ENCODE results near the gene ZGRF1. TPM values are rescaled to one million over a fixed set of nuclear protein-coding genes. Genes with fewer than 3 reads are reported as not detected.
"Not testable (repeated sequence)": the region's sequence is repeated elsewhere in the genome, so short reads cannot be mapped to it uniquely, and the experiment has no call there.

The ZGRF1 gene
- total RNA-seq, 2 donors from 2014 or later = 1.8 to 2.8 TPM

DNA sequence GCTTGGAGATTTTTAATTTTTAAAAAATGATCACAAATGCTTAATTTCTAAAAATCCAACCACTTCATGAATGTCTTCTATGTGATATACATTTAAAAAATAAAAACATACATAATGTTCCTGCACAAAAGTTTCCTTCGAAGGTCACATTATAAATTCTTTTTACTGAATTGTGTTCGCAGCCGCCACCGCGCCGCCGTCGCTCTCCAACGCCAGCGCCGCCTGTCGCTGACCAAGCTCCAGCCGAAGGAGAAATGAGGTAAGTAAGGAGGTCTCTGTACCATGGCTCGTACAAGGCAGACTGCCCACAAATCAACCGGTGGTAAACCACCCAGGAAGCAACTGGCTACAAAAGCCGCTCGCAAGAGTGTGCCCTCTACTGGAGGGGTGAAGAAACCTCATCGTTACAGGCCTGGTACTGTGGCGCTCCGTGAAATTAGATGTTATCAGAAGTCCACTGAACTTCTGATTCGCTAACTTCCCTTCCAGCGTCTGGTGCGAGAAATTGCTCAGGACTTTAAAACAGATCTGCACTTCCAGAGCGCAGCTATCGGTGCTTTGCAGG lies 71.9 kb downstream of the ZGRF1 start:
- intact Hi-C loops (cut with DNase I) = no loop called here
- no peak for ATAC-seq
- no peak for DNase-seq

DNA sequence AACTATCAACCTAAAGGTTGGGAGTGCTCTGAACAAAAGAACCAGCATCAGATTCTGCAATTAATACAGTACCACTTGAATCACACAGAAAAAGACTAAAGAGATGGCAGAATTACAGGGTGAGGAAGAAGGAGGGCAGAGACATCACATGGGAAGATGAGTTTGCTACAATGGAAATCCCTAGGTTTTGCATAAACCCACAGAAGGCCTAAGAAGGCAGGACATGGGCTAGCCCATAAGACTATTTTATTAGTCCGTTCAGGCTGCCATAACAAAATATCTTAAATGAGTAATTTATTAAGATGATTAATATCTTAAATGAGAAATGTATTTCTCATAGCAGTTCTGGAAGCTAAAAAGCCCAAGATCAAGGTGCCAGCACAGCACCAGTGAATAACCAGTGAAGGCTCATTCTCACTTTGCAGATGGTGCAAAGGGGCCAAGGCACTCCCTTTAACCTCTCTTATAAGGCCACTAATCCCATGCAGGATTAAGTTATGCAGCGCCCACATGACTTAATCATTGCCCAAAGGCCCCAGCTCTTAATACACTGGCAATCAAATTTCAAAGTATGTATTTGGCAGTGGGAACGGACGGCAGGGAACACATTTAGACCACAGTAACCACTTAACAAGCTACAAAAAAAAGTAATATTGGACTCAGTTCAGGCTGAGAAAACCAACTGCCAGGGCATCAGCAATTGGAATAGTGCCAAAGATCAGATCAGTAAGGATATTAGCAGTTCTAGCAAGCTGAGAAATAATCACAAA lies 73.1 kb downstream of the ZGRF1 start:
- no peak for DNase-seq
- ATAC-seq = no peak
- intact Hi-C loops (cut with DNase I) = no loop called here

DNA sequence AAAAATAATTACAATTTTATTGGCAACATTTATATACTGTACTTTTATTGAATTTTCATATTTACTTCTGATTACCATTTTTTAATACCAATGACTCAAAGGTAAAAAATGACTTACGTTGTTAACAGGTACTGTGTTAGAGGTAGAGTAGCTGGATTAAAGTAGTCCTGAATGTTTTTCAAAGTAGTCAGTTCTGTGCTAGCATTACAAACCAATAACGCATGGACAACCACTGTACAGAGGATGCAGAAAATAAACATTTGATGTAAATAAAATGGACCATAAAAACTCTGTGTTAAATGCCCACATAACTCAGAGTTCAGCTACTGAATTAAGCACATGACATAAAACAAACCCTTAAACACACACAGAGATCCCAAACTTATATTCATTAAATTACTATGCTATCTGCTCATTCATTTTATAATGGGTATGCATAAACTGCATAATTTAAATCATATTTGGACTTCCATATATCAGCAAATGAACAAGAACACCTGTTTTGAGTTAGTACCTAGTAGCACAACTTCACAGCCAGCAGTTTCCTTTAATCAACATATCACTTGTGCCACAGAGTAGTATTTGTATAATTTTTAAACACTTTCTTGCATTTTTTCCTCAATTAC lies 74.3 kb downstream of the ZGRF1 start:
- ATAC-seq (no peak), DNase-seq (no peak)
- intact Hi-C loops (cut with DNase I) = no loop called here

DNA sequence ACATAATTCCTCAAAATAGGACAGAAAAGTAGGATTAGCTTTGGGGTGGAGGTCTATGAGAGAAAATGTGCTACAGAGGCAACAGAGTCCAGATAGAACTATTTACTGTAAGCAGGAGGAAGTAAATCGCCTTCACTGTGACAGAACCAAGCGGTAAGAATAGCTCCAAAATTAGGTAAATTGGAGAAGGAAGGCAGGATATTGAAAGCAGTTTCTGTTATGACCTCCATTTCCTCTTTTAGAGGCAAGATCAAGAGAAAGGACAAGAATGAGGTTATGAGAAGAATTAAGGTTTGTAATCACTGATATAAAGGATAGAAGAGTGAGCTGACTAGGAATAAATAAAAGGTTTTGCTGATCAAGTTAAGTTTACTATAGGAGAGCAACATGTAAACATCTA lies 76.6 kb downstream of the ZGRF1 start:
- ATAC-seq (no peak), DNase-seq (no peak)
- intact Hi-C loops (cut with DNase I) = no loop called here

DNA sequence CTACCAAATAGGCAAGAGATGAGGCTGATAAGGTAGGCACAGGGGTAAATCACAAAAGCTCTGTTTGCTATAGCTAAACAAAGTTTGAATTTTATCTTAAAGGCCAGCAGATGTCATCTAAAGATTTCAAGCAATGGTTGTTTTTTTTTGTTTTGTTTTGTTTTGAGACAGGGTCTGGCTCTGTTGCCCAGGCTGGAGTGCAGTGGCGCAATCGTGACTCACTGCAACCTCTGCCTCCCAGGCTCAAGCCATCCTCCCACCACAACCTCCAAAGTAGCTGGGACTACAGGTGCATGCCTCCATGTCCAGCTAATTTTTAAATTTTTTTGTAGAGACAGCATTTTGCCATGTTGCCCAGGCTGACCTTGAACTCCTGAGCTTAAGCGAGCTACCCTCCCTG lies 77.7 kb downstream of the ZGRF1 start:
- intact Hi-C loops (cut with DNase I) = no loop called here
- no peak for ATAC-seq
- no peak for DNase-seq

DNA sequence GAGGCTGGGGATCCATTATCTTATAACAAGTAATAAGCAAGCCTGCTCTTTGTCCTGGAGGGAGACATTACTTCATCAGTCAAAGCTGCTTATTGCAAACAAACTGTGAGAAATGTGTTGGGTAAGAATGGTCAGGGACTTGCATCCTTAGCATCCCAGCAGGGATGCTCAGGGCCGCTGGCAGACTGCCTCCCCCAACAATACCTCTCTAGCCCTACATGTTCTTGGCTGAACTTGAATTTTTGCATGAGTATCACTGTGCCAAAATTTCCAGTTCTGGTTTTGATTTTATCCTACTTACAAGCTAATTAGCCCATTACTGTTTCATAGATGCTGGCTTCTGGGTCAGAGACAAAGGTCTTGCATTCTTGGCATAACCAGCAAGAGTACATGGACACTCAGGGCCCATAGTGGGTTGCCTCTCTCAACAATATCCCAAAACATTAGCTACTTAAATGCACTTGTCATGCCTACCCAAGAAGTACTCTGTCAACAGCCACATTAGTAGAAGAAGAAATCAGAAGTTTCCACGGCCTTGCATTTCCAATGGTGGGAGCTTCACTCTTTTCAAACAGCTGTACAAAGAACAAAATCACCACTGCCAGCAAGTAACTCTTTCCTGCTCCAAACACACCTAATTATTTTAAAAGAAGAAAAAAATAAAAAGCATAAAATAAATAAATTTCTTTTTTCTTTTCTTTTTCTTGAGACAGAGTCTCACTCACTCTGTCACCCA lies 78.9 kb downstream of the ZGRF1 start:
- no peak for DNase-seq
- intact Hi-C loops (cut with DNase I) = no loop called here
- ATAC-seq = no peak

DNA sequence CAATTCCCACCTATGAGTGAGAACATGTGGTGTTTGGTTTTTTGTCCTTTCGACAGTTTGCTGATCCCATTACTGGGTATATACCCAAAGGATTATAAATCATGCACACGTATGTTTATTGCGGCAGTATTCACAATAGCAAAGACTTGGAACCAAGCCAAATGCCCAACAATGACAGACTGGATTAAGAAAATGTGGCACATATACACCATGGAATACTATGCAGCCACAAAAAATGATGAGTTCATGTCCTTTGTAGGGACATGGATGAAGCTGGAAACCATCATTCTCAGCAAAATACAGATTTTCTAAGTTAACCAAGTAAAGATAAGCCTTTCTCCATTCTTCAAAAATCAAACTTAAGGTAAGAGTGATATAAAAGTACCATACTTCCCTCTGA lies 82.4 kb downstream of the ZGRF1 start:
- intact Hi-C loops (cut with DNase I); ATAC-seq; DNase-seq: not testable (repeated sequence)

DNA sequence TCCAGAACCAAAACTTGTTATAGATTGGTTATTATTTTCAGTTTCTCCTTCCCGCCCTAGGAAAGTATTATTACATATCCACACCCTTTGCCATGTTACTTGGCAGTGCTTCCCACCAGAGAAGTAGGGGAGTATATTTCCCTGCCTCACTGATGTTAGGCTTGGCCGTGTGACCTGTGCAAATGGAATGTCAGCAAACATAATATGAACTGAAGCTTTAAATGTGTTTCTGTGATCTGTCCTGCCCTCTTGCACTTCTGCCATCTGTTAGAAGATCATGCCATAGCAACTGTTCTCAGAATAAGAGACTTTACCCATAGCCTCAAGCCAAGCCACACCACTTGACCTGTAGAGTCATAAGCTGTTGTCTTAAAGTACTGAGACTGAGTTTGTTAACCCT lies 84.0 kb downstream of the ZGRF1 start:
- intact Hi-C loops (cut with DNase I) = no loop called here
- DNase-seq (no peak), ATAC-seq (no peak)

DNA sequence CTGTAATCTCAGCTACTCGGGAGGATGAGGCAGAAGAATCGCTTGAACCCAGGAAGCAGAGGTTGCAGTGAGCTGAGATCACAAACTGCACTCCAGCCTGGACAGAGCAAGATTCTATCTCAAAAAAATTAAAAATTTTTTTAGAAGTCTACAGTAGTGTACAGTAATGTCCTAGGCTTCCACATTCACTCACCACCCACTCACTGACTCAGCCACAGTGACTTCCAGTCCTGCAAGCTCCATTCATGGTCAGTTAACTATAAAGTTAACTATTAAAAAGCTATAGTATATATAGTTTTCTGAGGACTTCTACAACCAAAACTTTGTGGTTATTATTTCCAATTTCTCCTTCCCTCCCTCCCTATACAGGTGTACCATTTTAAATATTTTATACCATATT lies 86.0 kb downstream of the ZGRF1 start:
- no peak for DNase-seq
- intact Hi-C loops (cut with DNase I) = no loop called here
- no peak for ATAC-seq

DNA sequence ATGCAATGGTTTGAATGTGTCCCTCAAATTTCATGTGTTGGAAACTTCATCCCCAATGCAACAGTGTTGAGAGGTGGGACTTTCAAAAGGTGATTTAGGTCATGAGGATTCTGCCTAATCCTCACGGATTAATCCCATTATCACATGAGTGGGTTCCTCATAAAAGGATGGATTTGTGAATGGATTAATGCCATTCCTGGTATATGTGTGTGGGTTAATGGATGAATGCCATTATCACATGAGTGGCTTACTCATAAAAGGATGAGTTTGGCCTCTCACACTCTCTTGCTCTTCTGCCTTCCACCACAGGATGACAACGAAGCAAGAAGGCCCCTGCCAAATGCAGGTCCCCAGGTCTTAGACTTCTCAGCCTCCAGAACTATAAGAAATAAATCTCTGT lies 90.2 kb downstream of the ZGRF1 start:
- ATAC-seq = no peak
- intact Hi-C loops (cut with DNase I) = no loop called here
- no peak for DNase-seq

DNA sequence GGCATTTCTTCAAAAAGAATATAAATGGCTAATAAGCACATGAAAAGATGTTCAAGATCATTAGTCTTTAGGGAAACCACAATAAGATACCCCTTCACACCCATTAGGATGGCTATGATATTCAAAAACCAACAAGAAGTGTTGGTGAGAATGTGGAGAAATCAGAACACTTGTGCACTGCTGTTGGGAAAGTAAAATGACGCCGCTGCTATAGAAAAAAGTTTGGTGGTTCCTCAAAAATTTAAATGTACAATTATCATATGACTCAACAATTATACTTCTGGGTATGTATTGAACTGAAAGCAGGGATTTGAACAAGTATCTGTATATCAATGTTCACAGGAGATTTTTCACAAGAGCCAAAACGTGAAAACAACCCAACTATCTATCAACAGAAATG lies 91.4 kb downstream of the ZGRF1 start:
- DNase-seq (no peak), ATAC-seq (no peak)
- intact Hi-C loops (cut with DNase I) = no loop called here

DNA sequence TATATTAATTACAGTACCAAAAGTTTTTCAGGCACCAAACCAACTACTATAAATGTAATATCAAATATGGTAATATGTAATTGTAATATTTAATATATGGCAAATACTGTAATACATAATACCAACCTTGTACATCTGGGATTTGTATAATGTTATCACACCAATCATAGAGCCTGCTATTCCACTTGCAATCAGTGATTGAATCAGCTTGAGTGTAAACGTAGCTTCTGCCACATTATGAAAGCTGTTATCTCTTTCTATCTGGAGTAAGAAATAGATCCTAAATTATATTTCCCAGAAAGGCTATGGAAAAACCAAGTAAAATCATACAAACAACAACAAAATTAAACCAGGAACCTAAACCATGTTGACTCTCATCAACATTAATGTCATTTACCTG lies 96.0 kb downstream of the ZGRF1 start:
- no peak for DNase-seq
- ATAC-seq = no peak
- intact Hi-C loops (cut with DNase I) = no loop called here

DNA sequence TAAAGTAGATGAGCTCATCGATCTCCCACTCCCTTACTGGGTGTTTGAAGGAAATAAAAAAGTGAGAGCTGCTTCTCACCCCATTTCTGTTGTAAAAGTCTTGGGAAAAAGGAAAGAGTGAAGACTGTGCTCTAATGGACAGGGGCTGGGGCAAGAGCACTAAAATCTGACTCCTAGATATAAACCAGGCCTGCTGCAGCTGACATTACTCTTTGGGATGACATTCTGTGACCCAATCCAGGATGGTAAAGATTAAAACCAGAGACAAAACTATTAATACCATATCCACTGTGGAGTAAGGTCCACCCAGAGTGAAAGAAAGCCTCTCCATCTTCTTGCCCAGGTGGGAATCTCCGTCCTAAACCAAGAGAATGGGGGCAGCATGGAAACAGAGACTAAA lies 100.6 kb downstream of the ZGRF1 start:
- no peak for ATAC-seq
- intact Hi-C loops (cut with DNase I) = no loop called here
- DNase-seq = no peak

DNA sequence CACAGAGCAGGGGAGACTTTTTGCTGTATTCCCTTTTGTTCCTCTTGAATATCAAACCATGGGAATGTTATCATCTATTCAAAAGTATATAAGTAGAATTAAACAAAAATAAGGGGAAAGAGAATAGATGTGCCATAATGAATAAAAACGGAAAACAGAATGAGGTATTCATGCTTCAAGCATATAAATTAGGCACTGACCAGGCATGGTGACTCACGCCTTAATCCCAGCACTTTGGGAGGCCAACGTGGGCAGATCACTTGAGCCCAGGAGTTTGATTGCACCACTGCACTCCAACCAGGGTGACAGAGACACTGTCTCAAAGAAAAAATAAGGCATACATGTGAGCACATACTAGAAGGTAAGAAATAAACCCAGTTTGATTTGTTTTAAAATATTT lies 104.4 kb downstream of the ZGRF1 start:
- ATAC-seq (no peak), DNase-seq (no peak)
- intact Hi-C loops (cut with DNase I) = no loop called here

DNA sequence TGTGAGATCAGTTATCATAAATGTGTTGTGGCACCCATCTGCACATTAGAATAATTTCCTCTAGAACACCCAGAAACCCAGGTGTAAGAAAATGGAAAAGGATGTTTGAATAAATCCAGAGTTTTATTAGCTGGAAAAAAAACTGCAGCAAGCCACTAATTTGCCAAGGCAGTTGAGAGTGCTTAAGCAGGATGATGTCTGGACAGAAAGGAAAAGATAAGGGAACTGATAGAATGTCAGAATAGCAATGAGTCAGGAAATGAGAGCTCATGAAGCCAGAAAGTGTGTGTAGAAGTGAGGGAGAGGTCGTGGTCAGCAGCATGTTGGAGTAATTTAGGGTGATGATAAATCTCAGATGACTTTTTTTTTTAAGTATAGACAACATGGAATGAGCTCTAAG lies 105.6 kb downstream of the ZGRF1 start:
- intact Hi-C loops (cut with DNase I) = no loop called here
- ATAC-seq (no peak), DNase-seq (no peak)

DNA sequence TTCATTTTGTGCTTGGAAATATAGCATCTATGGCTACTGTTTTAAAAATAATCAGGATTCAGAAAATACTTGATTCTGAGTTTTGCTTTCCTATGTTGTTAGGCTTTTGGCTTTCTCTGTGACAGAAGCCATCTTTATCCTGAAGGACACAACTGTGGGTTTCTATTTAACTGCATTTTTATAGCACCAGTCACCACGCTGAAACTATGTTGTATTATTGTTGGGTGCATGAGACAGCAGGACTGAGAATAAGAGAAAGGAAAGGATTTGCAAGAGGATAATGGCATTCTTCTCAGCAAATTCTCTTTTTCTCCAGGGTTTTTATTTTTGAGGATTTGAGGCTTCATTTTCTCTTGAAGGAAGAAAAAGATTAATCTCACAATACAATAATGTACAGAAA lies 110.6 kb downstream of the ZGRF1 start:
- no peak for ATAC-seq
- no peak for DNase-seq
- intact Hi-C loops (cut with DNase I) = no loop called here

DNA sequence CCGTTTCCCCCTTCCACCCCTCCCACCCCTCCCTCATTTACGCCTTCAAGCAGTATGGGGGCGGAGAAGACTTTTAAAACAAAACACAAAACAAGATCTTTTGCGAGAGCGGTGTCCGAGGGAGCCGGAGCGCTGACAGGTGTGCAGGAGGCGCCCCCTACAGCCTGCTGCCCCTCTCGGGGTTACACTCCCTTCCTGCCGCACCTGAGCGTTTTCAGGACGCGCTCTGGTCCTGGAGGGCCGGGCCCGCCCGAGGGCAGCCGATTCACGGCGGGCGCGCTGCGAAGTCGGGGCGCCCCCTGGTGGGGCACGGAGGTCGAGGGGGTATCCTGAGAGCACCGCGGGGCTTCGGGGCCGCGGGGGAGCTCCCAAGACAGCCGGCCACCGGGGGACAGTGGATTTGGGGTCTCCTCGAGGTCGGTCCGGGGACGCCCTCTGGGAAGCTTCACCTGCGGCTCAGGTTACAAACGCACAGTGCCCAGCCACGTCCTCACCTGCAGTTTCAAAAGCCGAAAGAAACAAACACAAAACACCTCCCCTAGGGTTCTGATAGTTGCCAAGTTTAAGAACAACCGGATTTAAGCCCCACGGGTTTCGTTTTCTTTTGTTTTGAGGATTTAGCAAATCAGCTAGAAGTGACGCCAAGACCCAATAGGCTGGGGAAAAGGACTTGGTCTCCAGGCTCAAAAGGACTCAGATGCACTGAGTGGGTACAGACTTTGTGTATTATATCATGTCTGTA lies 112.8 kb downstream of the ZGRF1 start:
- ATAC-seq (peak; percentile 89 to 91), DNase-seq (peak; percentile 48)
- intact Hi-C loops (cut with DNase I) = loop anchor here (5.0 kb wide), 1 partner anchor 197 kb away; no protein-coding TSS in a partner anchor

DNA sequence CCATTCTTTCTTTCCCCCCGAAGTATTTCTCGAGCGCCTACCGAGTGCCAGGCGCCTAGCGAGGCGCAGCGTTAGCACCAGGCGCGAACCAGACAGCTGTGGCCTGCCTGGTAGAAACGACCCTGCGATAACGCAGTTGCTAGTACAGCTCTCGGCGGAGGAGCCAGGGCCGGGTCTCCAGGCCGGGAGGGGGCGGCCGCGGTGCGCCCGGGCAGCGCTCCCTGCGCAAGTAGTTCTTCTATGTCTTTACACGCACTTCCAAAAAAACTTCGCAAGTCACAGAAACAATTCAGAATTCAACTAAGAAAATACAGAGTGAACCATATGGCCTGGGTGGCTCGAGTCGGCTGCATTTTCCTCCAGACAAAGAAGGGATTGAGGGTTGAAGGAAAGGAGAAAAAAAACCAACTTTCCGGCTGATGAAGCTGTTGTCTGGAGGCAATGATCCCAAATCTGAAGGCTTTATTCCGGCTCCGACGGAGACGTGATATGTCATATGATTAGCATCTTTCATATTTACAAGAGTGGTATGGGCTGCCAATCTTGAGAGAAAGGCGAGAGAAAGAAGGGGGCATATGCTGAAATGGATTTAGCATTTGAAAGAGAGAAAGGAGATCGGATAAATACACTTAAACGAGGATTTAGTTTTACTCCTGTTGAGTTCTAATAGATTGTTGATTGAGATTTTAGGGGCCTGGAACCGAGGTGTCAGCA lies 113.5 kb downstream of the ZGRF1 start:
- ATAC-seq (peak; percentile 54 to 81), DNase-seq (no peak)
- intact Hi-C loops (cut with DNase I) = loop anchor here (5.0 kb wide), 1 partner anchor 196 kb away; no protein-coding TSS in a partner anchor

DNA sequence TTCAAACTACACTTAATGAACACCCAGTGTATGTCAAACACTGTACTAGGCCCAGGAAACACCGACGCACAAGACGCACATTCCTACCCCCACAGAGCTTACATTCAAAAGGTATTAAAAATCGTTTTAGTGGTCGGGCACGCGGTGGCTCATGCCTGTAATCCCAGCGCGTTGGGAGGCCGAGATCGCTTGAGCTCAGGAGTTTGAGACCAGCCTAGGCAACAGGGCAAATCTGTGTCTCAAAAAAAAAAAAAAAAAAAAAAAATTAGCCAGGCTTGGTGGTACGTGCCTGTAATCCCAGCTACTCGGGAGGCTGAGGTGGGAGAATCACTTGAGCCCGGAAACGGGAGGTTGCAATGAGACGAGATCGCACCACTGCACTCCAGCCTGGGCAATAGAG lies 114.3 kb downstream of the ZGRF1 start:
- not testable (repeated sequence) for DNase-seq, ATAC-seq
- intact Hi-C loops (cut with DNase I) = loop anchor here (5.0 kb wide), 1 partner anchor 195 kb away; no protein-coding TSS in a partner anchor
